ENCODE measurements around the gene FAIM. TPM values are rescaled to one million over a fixed set of nuclear protein-coding genes. Genes with fewer than 3 reads are reported as not detected.

The FAIM gene
- total and polyA plus RNA-seq, 2 of the 8 experiments (the other 6 are each of a cell fraction or from before 2014, with no cell fraction given) = 1.2 to 7.1 TPM

GRCh38 chr3:138646513-138646912 is 37.9 kb downstream of the FAIM start:
- no peak overlapping the region for H2AK5ac ChIP-seq (ENCODE audit: low read depth, low read length)
- peaks cover 37 to 48% of the 10 kb centered on the region in 2 experiments for H3K9me3 ChIP-seq (ENCODE audit: insufficient read depth in 2 of 2, low read depth in 1 of 2, low read length in 1 of 2)
- no peak overlapping the region for H4K5ac ChIP-seq (ENCODE audit: insufficient read length, low read depth, low read length)
- no peak overlapping the region for H2BK15ac ChIP-seq (ENCODE audit: low read length)
- no peaks in the 10 kb centered on the region for H3K79me1 ChIP-seq (ENCODE audit: low read depth, low read length)
- H3K27me3 ChIP-seq (replicated peaks in 1 of 4; ENCODE audit: control insufficient read depth in 3 of 4, extremely low read depth in 1 of 4, insufficient read depth in 3 of 4, low read length in 3 of 4) = no peaks in the 10 kb centered on the region; a peak in 1 of 7 replicates
- H3K4ac ChIP-seq (replicated peaks; ENCODE audit: insufficient read length, low read depth, low read length) = no peak overlapping the region
- no peak overlapping the region for H2BK5ac ChIP-seq (ENCODE audit: low read depth, low read length)
- H3K18ac ChIP-seq (ENCODE audit: extremely low read depth, low read length) = no peak overlapping the region
- H3K23ac ChIP-seq (ENCODE audit: insufficient read length) = no peak overlapping the region
- no peak overlapping the region for H2BK12ac ChIP-seq (ENCODE audit: low read depth, low read length)
- peaks cover 7 to 24% (median 17%) of the 10 kb centered on the region in 4 experiments; a peak in 7 of 8 replicates for H3K36me3 ChIP-seq (ENCODE audit: control insufficient read depth in 2 of 4, insufficient read depth in 4 of 4, low read length in 3 of 4)
- TF ChIP-seq CHD1 (IDR thresholded peaks at IDR 0.05; ENCODE audit: low read depth, low read length) = no peak
- no peak for TF ChIP-seq TAF7 (optimal IDR thresholded peaks at IDR 0.05; ENCODE audit: borderline replicate concordance, low read depth, low read length)
- TF ChIP-seq KDM5A (IDR thresholded peaks at IDR 0.05; ENCODE audit: low read length) = no peak
- TF ChIP-seq CBX5 (IDR thresholded peaks at IDR 0.05; ENCODE audit: low read depth, low read length) = no peak
- no peak for TF ChIP-seq JUN (IDR thresholded peaks at IDR 0.05; ENCODE audit: low read depth, low read length)
- TF ChIP-seq SP2 (IDR thresholded peaks at IDR 0.05; ENCODE audit: low read length) = no peak
- no peak for TF ChIP-seq POU5F1 (IDR thresholded peaks at IDR 0.05; ENCODE audit: low read depth, low read length)
- no peak for TF ChIP-seq CEBPB (IDR thresholded peaks at IDR 0.05; ENCODE audit: low read depth, low read length)
- no peak for TF ChIP-seq RFX5 (IDR thresholded peaks at IDR 0.05; ENCODE audit: borderline replicate concordance, low read depth, low read length)
- TF ChIP-seq EZH2 (IDR thresholded peaks at IDR 0.05; ENCODE audit: low read depth, low read length, severe bottlenecking) = no peak
- TF ChIP-seq EGR1 (IDR thresholded peaks at IDR 0.05; ENCODE audit: borderline replicate concordance, low read depth, low read length) = no peak
- H4K91ac ChIP-seq (replicated peaks; ENCODE audit: insufficient read length, low read length) = no peak overlapping the region
- ChIA-PET CTCF (ENCODE audit: partially characterized antibody) (interaction anchor here (1.2 kb wide), 1 partner anchor 52 kb away, joined by 4 read pairs; the partner anchor contains the start of gene CEP70), POLR2A (ENCODE audit: partially characterized antibody) (interaction anchor here (0.6 kb wide), 1 partner anchor 289 kb away, joined by 3 read pairs; no protein-coding TSS in a partner anchor)
- no peak overlapping the region for H3K4me2 ChIP-seq (ENCODE audit: insufficient read depth in 1 of 2, low read depth in 2 of 2, low read length in 2 of 2)
- H3K23me2 ChIP-seq (ENCODE audit: low read depth, low read length) = no peaks in the 10 kb centered on the region
- H3K79me2 ChIP-seq (ENCODE audit: control insufficient read depth in 1 of 2, insufficient read depth in 2 of 2, low read length in 2 of 2) = no peaks in the 10 kb centered on the region
- no peak overlapping the region for H3K9ac ChIP-seq (replicated peaks in 1 of 4; ENCODE audit: extremely low read depth in 1 of 4, low read depth in 3 of 4, low read length in 3 of 4)
- H2BK20ac ChIP-seq (ENCODE audit: low read length) = no peak overlapping the region
- DNase-seq (ENCODE audit: low read depth in 1 of 2, low spot score in 2 of 2) (no peak), FAIRE-seq (no peak)
- no peak overlapping the region for H4K8ac ChIP-seq (ENCODE audit: extremely low read depth, insufficient read depth, low read length)
- no peak overlapping the region for H3K4me3 ChIP-seq (ENCODE audit: extremely low read depth in 1 of 4, insufficient read depth in 2 of 4, low read depth in 3 of 4, low read length in 4 of 4)
- H2BK120ac ChIP-seq (replicated peaks; ENCODE audit: low read depth, low read length) = no peak overlapping the region
- no peaks in the 10 kb centered on the region for H3K4me1 ChIP-seq (replicated peaks in 1 of 4; ENCODE audit: control insufficient read depth in 3 of 4, insufficient read depth in 4 of 4, low read length in 3 of 4)
- no peak overlapping the region for H2AFZ ChIP-seq (ENCODE audit: low read length)
- no peak overlapping the region for H3K14ac ChIP-seq (ENCODE audit: insufficient read length)
- H4K20me1 ChIP-seq (replicated peaks in 1 of 2; ENCODE audit: control insufficient read depth in 1 of 2, insufficient read depth in 2 of 2, low read length in 2 of 2) = no peaks in the 10 kb centered on the region
- H3K56ac ChIP-seq (replicated peaks; ENCODE audit: insufficient read length, low read depth, low read length) = no peak overlapping the region
- no peak overlapping the region for H3K27ac ChIP-seq (ENCODE audit: low read depth, low read length)
